Activated CD8-positive, alpha-beta memory T cell treated with anti-CD3 and anti-CD28 coated beads for 36 hours (primary cell): ENCODE results near the gene HYOU1. TPM values are rescaled to one million over a fixed set of nuclear protein-coding genes. Genes with fewer than 3 reads are reported as not detected.

Experiments
- total RNA-seq, 2 experiments: library from RNA; stranded (reverse); gene quantifications; one replicate each; pipeline ENCODE4 v1.2.3, GENCODE V29; 2021

HYOU1 gene
- total RNA-seq, 2 experiments from 2014 or later, result 151 to 159 TPM

Other genes starting within 250 kb of the HYOU1 start
- gene CXCR5, start 173.3 kb downstream of the HYOU1 start, total RNA-seq, result 1 to 10 TPM; 2.3 TPM
- gene BCL9L, start 131.3 kb downstream of the HYOU1 start, total RNA-seq, result 10 to 100 TPM; 23.8 to 26.3 TPM
- gene UPK2, start 100.9 kb downstream of the HYOU1 start, total RNA-seq, result not detected
- gene FOXR1, start 85.4 kb downstream of the HYOU1 start, total RNA-seq, result not detected
- gene CENATAC, start 59.1 kb downstream of the HYOU1 start, total RNA-seq, result 10 to 100 TPM; 32.7 to 33.4 TPM
- gene RPS25, start 38.9 kb downstream of the HYOU1 start, total RNA-seq, result 1,000 to 10,000 TPM; 1,363 to 1,371 TPM
- gene TRAPPC4, start 38.4 kb downstream of the HYOU1 start, total RNA-seq, result 100 to 1,000 TPM; 136 to 145 TPM
- 10 to 100 TPM; 29.9 to 30.4 TPM for gene SLC37A4, start 26.3 kb downstream of the HYOU1 start, total RNA-seq
- gene VPS11, start 10.6 kb upstream of the HYOU1 start, total RNA-seq, result 10 to 100 TPM; 20.6 to 21.0 TPM
- 10 to 100 TPM; 40.5 to 41.3 TPM for gene HMBS, start 27.7 kb upstream of the HYOU1 start, total RNA-seq
- 10 to 100 TPM; 76.3 to 90.1 TPM for gene DPAGT1, start 44.6 kb upstream of the HYOU1 start, total RNA-seq
- 10 to 100 TPM; 26.0 to 26.6 TPM for gene C2CD2L, start 50.1 kb upstream of the HYOU1 start, total RNA-seq
- 10 to 100 TPM; 26.5 to 27.5 TPM for gene HINFP, start 64.4 kb upstream of the HYOU1 start, total RNA-seq
- gene ABCG4, start 91.8 kb upstream of the HYOU1 start, total RNA-seq, result under 1 TPM in 1 of 2 experiments, not detected in 1; 0.08 TPM
- 10 to 100 TPM; 18.2 TPM for gene NLRX1, start 111.5 kb upstream of the HYOU1 start, total RNA-seq
- not detected for gene NHERF4, start 128.3 kb upstream of the HYOU1 start, total RNA-seq
- gene CBL, start 149.1 kb upstream of the HYOU1 start, total RNA-seq, result 10 to 100 TPM; 26.3 to 26.9 TPM